ENCODE results near the gene NACC2. TPM values are rescaled to one million over a fixed set of nuclear protein-coding genes. Genes with fewer than 3 reads are reported as not detected.
"Not testable (repeated sequence)": the region's sequence is repeated elsewhere in the genome, so short reads cannot be mapped to it uniquely, and the experiment has no call there.

NACC2 gene
- total RNA-seq, 1 donor: 11.8 TPM

GRCh38 chr9:136082496-136083361, 12.4 kb downstream of the NACC2 start:
- DNase-seq (ENCODE audit: low read depth in 2 of 3, low spot score in 2 of 3): no peak

- DNase-seq (ENCODE audit: low read depth in 2 of 3, low spot score in 2 of 3): no peak
Observed at GRCh38 chr9:136081826-136082495, 13.1 kb downstream of the NACC2 start.

GRCh38 chr9:136081113-136081825, 13.8 kb downstream of the NACC2 start:
- no peak for DNase-seq (ENCODE audit: low read depth in 2 of 3, low spot score in 2 of 3)

GRCh38 chr9:136080716-136081112, 14.4 kb downstream of the NACC2 start:
- DNase-seq (ENCODE audit: low read depth in 2 of 3, low spot score in 2 of 3): no peak

- DNase-seq (ENCODE audit: low read depth in 2 of 3, low spot score in 2 of 3): peak in 1 of 3 donors; percentile 31
Observed at GRCh38 chr9:136079916-136080246, 15.2 kb downstream of the NACC2 start.

GRCh38 chr9:136079211-136079915, 15.7 kb downstream of the NACC2 start:
- DNase-seq (ENCODE audit: low read depth in 2 of 3, low spot score in 2 of 3): peak in 2 of 3 donors; percentile 25 to 36

GRCh38 chr9:136078498-136079011, 16.5 kb downstream of the NACC2 start:
- DNase-seq (ENCODE audit: low read depth in 2 of 3, low spot score in 2 of 3): no peak

- DNase-seq (ENCODE audit: low read depth in 2 of 3, low spot score in 2 of 3): no peak
Observed at GRCh38 chr9:136078024-136078423, 17.1 kb downstream of the NACC2 start.

GRCh38 chr9:136077491-136077890, 17.6 kb downstream of the NACC2 start:
- no peak for DNase-seq (ENCODE audit: low read depth in 2 of 3, low spot score in 2 of 3)

- DNase-seq (ENCODE audit: low read depth in 2 of 3, low spot score in 2 of 3): peak in 2 of 3 donors; percentile 78 to 89
Observed at GRCh38 chr9:136075881-136076678, 19.0 kb downstream of the NACC2 start.

- no peak for DNase-seq (ENCODE audit: low read depth in 2 of 3, low spot score in 2 of 3)
Observed at GRCh38 chr9:136075134-136075841, 19.8 kb downstream of the NACC2 start.

GRCh38 chr9:136074706-136075105, 20.4 kb downstream of the NACC2 start:
- no peak for DNase-seq (ENCODE audit: low read depth in 2 of 3, low spot score in 2 of 3)

- DNase-seq (ENCODE audit: low read depth in 2 of 3, low spot score in 2 of 3): no peak
Observed at GRCh38 chr9:136062657-136063439, 32.2 kb downstream of the NACC2 start.

- DNase-seq (ENCODE audit: low read depth in 2 of 3, low spot score in 2 of 3): not testable (repeated sequence)
Observed at GRCh38 chr9:136061916-136062315, 33.2 kb downstream of the NACC2 start.

GRCh38 chr9:136061405-136061804, 33.7 kb downstream of the NACC2 start:
- no peak for DNase-seq (ENCODE audit: low read depth in 2 of 3, low spot score in 2 of 3)

- DNase-seq (ENCODE audit: low read depth in 2 of 3, low spot score in 2 of 3): no peak
Observed at GRCh38 chr9:136060671-136061371, 34.3 kb downstream of the NACC2 start.

GRCh38 chr9:136059851-136060670, 35.0 kb downstream of the NACC2 start:
- DNase-seq (ENCODE audit: low read depth in 2 of 3, low spot score in 2 of 3): no peak

Measured in hematopoietic multipotent progenitor cell (in vitro differentiated cells).